Neural progenitor cell (in vitro differentiated cells): Measurements from ENCODE around the gene SARM1.

ENCODE experiments used
- EZH2phosphoT487 ChIP-seq: fragments of 200-600 bp; sonication (generic); IDR thresholded peaks from 2 replicates; pipeline ENCODE4 v1.6.1; 2017; ENCODE audit warnings: antibody characterized with exemption
- TF ChIP-seq, protein P1 (sequence below): fragments of 200-600 bp; sonication (generic); IDR thresholded peaks from 2 replicates; pipeline ENCODE4 v1.5.1; 2017; ENCODE audit warnings: antibody characterized with exemption, mild to moderate bottlenecking

DNA sequence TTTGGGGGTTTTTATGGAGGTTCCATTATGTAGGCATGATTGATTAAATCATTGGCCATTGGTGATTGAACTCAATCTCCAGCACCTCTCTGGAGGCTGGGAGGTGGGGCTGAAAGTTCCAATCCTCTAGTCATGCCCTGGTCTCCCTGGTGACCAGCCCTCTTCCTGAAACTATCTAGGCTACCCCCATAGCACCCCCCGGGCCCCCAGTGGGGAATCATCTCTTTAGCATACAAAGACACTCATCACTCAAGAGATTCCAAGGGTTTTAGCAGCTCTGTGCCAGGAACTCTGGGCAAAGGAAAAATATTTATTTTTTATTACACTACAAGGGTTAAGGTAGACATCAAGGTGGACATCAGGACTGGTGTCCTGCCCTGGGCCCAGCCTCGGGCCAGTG is 23.9 kb downstream of the SARM1 start:
- TF ChIP-seq, protein P1, sequence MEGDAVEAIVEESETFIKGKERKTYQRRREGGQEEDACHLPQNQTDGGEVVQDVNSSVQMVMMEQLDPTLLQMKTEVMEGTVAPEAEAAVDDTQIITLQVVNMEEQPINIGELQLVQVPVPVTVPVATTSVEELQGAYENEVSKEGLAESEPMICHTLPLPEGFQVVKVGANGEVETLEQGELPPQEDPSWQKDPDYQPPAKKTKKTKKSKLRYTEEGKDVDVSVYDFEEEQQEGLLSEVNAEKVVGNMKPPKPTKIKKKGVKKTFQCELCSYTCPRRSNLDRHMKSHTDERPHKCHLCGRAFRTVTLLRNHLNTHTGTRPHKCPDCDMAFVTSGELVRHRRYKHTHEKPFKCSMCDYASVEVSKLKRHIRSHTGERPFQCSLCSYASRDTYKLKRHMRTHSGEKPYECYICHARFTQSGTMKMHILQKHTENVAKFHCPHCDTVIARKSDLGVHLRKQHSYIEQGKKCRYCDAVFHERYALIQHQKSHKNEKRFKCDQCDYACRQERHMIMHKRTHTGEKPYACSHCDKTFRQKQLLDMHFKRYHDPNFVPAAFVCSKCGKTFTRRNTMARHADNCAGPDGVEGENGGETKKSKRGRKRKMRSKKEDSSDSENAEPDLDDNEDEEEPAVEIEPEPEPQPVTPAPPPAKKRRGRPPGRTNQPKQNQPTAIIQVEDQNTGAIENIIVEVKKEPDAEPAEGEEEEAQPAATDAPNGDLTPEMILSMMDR = no peak
- no peak for TF ChIP-seq EZH2phosphoT487
